H9 (cell line): ENCODE measurements around the gene TMEM91. TPM values are rescaled to one million over a fixed set of nuclear protein-coding genes. Genes with fewer than 3 reads are reported as not detected.
A peak's percentile ranks its signal among the peaks of the same experiment; 100 is the strongest.

Experiments used
- DNase-seq: peaks from one replicate; pipeline ENCODE4 v3.0.0-alpha.2; 2017
- H2AFZ ChIP-seq: one replicate; pipeline ENCODE4 v1.6.1; 2013; ENCODE audit warnings: mild to moderate bottlenecking, low read length, control low read depth, moderate library complexity
- H2AK5ac ChIP-seq: 2 replicates; pipeline ENCODE4 v1.6.1; 2013; ENCODE audit warnings: low read length, control low read depth, mixed read lengths; ENCODE audit not compliant: insufficient read length
- H2BK120ac ChIP-seq: one replicate; pipeline ENCODE4 v1.6.1; 2013; ENCODE audit warnings: low read depth, mild to moderate bottlenecking, low read length, control low read depth, inconsistent platforms; ENCODE audit not compliant: poor library complexity, severe bottlenecking
- H2BK12ac ChIP-seq: 2 replicates; pipeline ENCODE4 v1.6.1; 2013; ENCODE audit warnings: low read length, control low read depth, mixed read lengths, low read depth; ENCODE audit not compliant: insufficient read length
- H2BK15ac ChIP-seq: 2 replicates; pipeline ENCODE4 v1.6.1; 2013; ENCODE audit warnings: low read depth, low read length, control low read depth
- H2BK20ac ChIP-seq: one replicate; pipeline ENCODE4 v1.6.1; 2013; ENCODE audit warnings: low read depth, mild to moderate bottlenecking, low read length, control low read depth, inconsistent platforms; ENCODE audit not compliant: poor library complexity, severe bottlenecking
- H2BK5ac ChIP-seq: 2 replicates; pipeline ENCODE4 v1.6.1; 2013; ENCODE audit warnings: low read length, control low read depth, mixed read lengths; ENCODE audit not compliant: insufficient read length
- H3K14ac ChIP-seq: 2 replicates; pipeline ENCODE4 v1.6.1; 2013; ENCODE audit warnings: low read length, control low read depth; ENCODE audit not compliant: insufficient read depth
- H3K18ac ChIP-seq: 2 replicates; pipeline ENCODE4 v1.6.1; 2013; ENCODE audit warnings: low read depth, mild to moderate bottlenecking, mixed read lengths, low read length, control low read depth; ENCODE audit not compliant: insufficient read length
- H3K23ac ChIP-seq: 2 replicates; pipeline ENCODE4 v1.6.1; 2013; ENCODE audit warnings: low read length, control low read depth, mixed read lengths, low read depth; ENCODE audit not compliant: insufficient read length
- H3K23me2 ChIP-seq: 2 replicates; pipeline ENCODE4 v1.6.1; 2013; ENCODE audit warnings: low read depth, mild to moderate bottlenecking, mixed read lengths, low read length, control low read depth; ENCODE audit not compliant: insufficient read length, poor library complexity, severe bottlenecking
- H3K27ac ChIP-seq: 2 replicates; pipeline ENCODE4 v1.5.1; 2013; ENCODE audit warnings: low read length, control low read depth, mixed read lengths, low read depth; ENCODE audit not compliant: insufficient read length
- H3K27me3 ChIP-seq: 2 replicates; pipeline ENCODE4 v1.6.1; 2013; ENCODE audit warnings: low read length, control low read depth, inconsistent platforms; ENCODE audit not compliant: insufficient read depth
- H3K4ac ChIP-seq: 2 replicates; pipeline ENCODE4 v1.6.1; 2013; ENCODE audit warnings: low read depth, mild to moderate bottlenecking, control low read depth, inconsistent platforms, low read length, moderate library complexity
- H3K4me1 ChIP-seq: 2 replicates; pipeline ENCODE4 v1.6.1; 2013; ENCODE audit warnings: low read length, control low read depth, inconsistent platforms; ENCODE audit not compliant: insufficient read depth
- H3K4me2 ChIP-seq: 2 replicates; pipeline ENCODE4 v1.6.1; 2013; ENCODE audit warnings: low read length, control low read depth, mixed read lengths; ENCODE audit not compliant: insufficient read length, insufficient read depth
- H3K56ac ChIP-seq: 2 replicates; pipeline ENCODE4 v1.6.1; 2013; ENCODE audit warnings: low read depth, mild to moderate bottlenecking, mixed read lengths, low read length, control low read depth; ENCODE audit not compliant: insufficient read length
- H3K79me1 ChIP-seq: 2 replicates; pipeline ENCODE4 v1.6.1; 2013; ENCODE audit warnings: low read depth, mild to moderate bottlenecking, moderate library complexity, low read length, control low read depth, inconsistent platforms; ENCODE audit not compliant: insufficient read depth, poor library complexity, severe bottlenecking
- H3K79me2 ChIP-seq: 2 replicates; pipeline ENCODE4 v1.6.1; 2013; ENCODE audit warnings: low read length, control low read depth, inconsistent platforms; ENCODE audit not compliant: insufficient read depth
- H3K9ac ChIP-seq: 2 replicates; pipeline ENCODE4 v1.6.1; 2013; ENCODE audit warnings: low read length, control low read depth, mixed read lengths; ENCODE audit not compliant: insufficient read length; ENCODE audit errors: extremely low read depth
- H3K9me3 ChIP-seq: one replicate; pipeline ENCODE4 v1.6.1; 2013; ENCODE audit warnings: low read depth, low read length, inconsistent platforms; ENCODE audit not compliant: control insufficient read depth
- H3T11ph ChIP-seq: one replicate; pipeline ENCODE4 v1.6.1; 2013; ENCODE audit warnings: mild to moderate bottlenecking, low read length, control low read depth, inconsistent platforms
- H4K20me1 ChIP-seq: one replicate; pipeline ENCODE4 v1.6.1; 2013; ENCODE audit not compliant: control insufficient read depth, insufficient read length, insufficient read depth
- H4K5ac ChIP-seq: 2 replicates; pipeline ENCODE4 v1.6.1; 2013; ENCODE audit warnings: low read depth, mild to moderate bottlenecking, mixed read lengths, low read length, control low read depth; ENCODE audit not compliant: insufficient read length
- H4K8ac ChIP-seq: replicated peaks from 2 replicates; pipeline ENCODE4 v1.6.1; 2013; ENCODE audit warnings: low read length, control low read depth, mixed read lengths, low read depth; ENCODE audit not compliant: insufficient read length
- H4K91ac ChIP-seq: 2 replicates; pipeline ENCODE4 v1.6.1; 2013; ENCODE audit warnings: low read depth, mild to moderate bottlenecking, moderate library complexity, mixed read lengths, low read length, control low read depth; ENCODE audit not compliant: insufficient read length
- H3K27ac Mint-ChIP-seq, 3 experiments: 2 replicates in 2 of 3; 3 replicates in 1 of 3; pipeline ENCODE4 v1.8.0; 2020 to 2021; ENCODE audit warnings: mixed read lengths in 3 of 3, mild to moderate bottlenecking in 1 of 3, moderate library complexity in 1 of 3
- H3K27me3 Mint-ChIP-seq: 2 replicates; pipeline ENCODE4 v1.8.0; 2021; ENCODE audit warnings: low read depth, mild to moderate bottlenecking, moderate library complexity, mixed read lengths
- H3K36me3 Mint-ChIP-seq, 3 experiments: 2 replicates in 2 of 3; 3 replicates in 1 of 3; pipeline ENCODE4 v1.8.0; 2020 to 2021; ENCODE audit warnings: low read depth in 3 of 3, mixed read lengths in 3 of 3; ENCODE audit not compliant: insufficient read depth in 1 of 3
- H3K4me1 Mint-ChIP-seq, 2 experiments: 2 replicates each; pipeline ENCODE4 v1.8.0; 2020; ENCODE audit warnings: mixed read lengths in 2 of 2
- H3K4me3 Mint-ChIP-seq, 2 experiments: 2 replicates in 1 of 2; 3 replicates in 1 of 2; pipeline ENCODE4 v1.8.0; 2020 to 2021; ENCODE audit warnings: mild to moderate bottlenecking in 2 of 2, mixed read lengths in 2 of 2, moderate library complexity in 1 of 2
- H3K9me3 Mint-ChIP-seq, 2 experiments: 2 replicates in 1 of 2; 3 replicates in 1 of 2; pipeline ENCODE4 v1.8.0; 2020; ENCODE audit warnings: mild to moderate bottlenecking in 2 of 2, mixed read lengths in 2 of 2, moderate library complexity in 1 of 2
- WGBS: extraction: QIAGEN DNeasy Blood & Tissue Kit; methylation state at CpG from one replicate; pipeline ENCODE4 v1.1.7; 2013; ENCODE audit warnings: missing lambda C conversion rate, low lambda C conversion rate, mixed read lengths; ENCODE audit not compliant: insufficient read length; ENCODE audit errors: extremely low coverage; 5-methylcytosine and 5-hydroxymethylcytosine counted together
- total RNA-seq: library from RNA; stranded (reverse); gene quantifications from 2 replicates; pipeline ENCODE4 v1.2.1, GENCODE V29; 2021
- TF ChIP-seq, protein P1 (sequence below): fragments of 200-600 bp; sonication (generic); conservative IDR thresholded peaks from 3 replicates; pipeline ENCODE4 v1.8.0; 2021; ENCODE audit warnings: antibody characterized with exemption, mild to moderate bottlenecking

Gene TMEM91
- total RNA-seq, 1 experiment from 2014 or later: 5.7 TPM

- no CpG with 5 or more reads among the region's 33 CpGs for WGBS
- H3K79me2 ChIP-seq: no peaks in the 10 kb centered on the region
- peak overlapping the region in 2 of 3 experiments; percentile 1 to 60; a peak in 3 of 7 replicates for H3K27ac Mint-ChIP-seq
These were observed 48.7 kb upstream of the TMEM91 start for GRCh38 chr19:41327576-41328156.

More at GRCh38 chr19:41327576-41328156, 48.7 kb upstream of the TMEM91 start:
- no peaks in the 10 kb centered on the region for H3K79me1 ChIP-seq
- TF ChIP-seq, protein P1, sequence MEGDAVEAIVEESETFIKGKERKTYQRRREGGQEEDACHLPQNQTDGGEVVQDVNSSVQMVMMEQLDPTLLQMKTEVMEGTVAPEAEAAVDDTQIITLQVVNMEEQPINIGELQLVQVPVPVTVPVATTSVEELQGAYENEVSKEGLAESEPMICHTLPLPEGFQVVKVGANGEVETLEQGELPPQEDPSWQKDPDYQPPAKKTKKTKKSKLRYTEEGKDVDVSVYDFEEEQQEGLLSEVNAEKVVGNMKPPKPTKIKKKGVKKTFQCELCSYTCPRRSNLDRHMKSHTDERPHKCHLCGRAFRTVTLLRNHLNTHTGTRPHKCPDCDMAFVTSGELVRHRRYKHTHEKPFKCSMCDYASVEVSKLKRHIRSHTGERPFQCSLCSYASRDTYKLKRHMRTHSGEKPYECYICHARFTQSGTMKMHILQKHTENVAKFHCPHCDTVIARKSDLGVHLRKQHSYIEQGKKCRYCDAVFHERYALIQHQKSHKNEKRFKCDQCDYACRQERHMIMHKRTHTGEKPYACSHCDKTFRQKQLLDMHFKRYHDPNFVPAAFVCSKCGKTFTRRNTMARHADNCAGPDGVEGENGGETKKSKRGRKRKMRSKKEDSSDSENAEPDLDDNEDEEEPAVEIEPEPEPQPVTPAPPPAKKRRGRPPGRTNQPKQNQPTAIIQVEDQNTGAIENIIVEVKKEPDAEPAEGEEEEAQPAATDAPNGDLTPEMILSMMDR: no peak
- H2BK20ac ChIP-seq: no peak overlapping the region
- DNase-seq: peak; percentile 66
- H3K27me3 ChIP-seq: no peaks in the 10 kb centered on the region
- H4K8ac ChIP-seq: no peak overlapping the region
- Mint-ChIP-seq H3K9me3 (no peaks in the 10 kb centered on the region), H3K36me3 (peaks cover 2 to 41% (median 7%) of the 10 kb centered on the region in 3 experiments; a peak in 5 of 7 replicates), H3K27me3 (peaks cover 1% of the 10 kb centered on the region; the same call in 1 of the 2 replicates), H3K4me3 (peak overlapping the region; percentile 15 to 19; a peak in 2 of 5 replicates), H3K4me1 (peaks cover 42 to 59% of the 10 kb centered on the region in 2 experiments)
- no peak overlapping the region for H3K9ac ChIP-seq
- H3K23me2 ChIP-seq: peaks cover 14% of the 10 kb centered on the region
- no peak overlapping the region for H3K27ac ChIP-seq
- no peaks in the 10 kb centered on the region for H3K9me3 ChIP-seq
- H2BK12ac ChIP-seq: no peak overlapping the region
- no peak overlapping the region for H4K5ac ChIP-seq
- H3T11ph ChIP-seq: no peak overlapping the region
- H3K14ac ChIP-seq: no peak overlapping the region; the same call in 1 of the 2 replicates
- peaks cover 12% of the 10 kb centered on the region; the same call in 1 of the 2 replicates for H3K4me1 ChIP-seq
- no peak overlapping the region for H2BK120ac ChIP-seq
- no peak overlapping the region for H2AK5ac ChIP-seq
- H4K91ac ChIP-seq: no peak overlapping the region
- H3K4me2 ChIP-seq: no peak overlapping the region
- H2BK5ac ChIP-seq: no peak overlapping the region
- H3K18ac ChIP-seq: peak overlapping the region; percentile 2
- no peak overlapping the region for H2AFZ ChIP-seq
- H3K56ac ChIP-seq: no peak overlapping the region
- peaks cover 3% of the 10 kb centered on the region for H4K20me1 ChIP-seq
- H3K4ac ChIP-seq: no peak overlapping the region
- no peak overlapping the region for H2BK15ac ChIP-seq
- H3K23ac ChIP-seq: no peak overlapping the region
